Raji (cell line): ENCODE measurements around the gene STAC.

Source experiments
- POLR2A ChIP-seq: IDR thresholded peaks from 2 replicates; pipeline ENCODE4 v1.6.1; 2011; ENCODE audit warnings: low read depth, low read length, control low read depth; ENCODE audit not compliant: insufficient read depth

Gene STAC

DNA sequence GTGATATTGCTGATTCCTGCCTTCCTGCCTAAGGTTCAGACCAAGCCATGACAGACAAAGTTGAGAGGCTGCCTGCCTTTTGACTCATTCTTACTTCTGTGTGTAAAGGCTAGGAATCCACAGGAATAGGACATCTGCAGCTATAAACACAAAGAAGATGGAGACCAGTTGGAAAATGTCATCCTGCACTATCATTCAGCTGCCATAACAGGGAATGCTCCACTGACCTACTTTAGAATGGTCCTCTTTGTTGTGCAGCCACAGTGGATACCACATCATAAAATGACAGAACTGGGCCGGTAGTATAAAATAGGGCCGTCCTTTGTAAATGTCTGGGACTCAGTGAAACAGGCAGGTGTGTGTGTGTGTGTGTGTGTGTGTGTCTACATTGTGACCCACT lies 75.1 kb downstream of the STAC start:
- no peak for TF ChIP-seq POLR2A

DNA sequence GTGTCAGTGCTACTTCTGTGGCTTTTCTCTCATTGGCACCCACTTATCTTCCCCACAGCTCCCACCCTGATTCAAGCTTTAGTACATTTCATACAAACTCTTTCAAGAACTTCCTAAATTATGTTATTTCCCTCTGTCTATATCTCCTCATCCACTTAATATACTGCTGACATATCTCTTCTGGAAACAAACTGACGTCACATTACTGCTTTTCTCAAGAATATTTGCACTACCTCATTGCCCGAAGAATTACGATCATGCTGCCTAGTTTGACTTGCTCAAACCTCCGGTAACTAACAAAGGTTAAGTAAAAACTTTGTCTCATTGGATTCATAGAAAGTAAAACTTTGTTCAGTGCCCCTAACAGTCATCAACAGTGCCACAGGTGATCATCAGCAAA lies 76.5 kb downstream of the STAC start:
- no peak for TF ChIP-seq POLR2A

GRCh38 chr3:36457667-36458066 lies 77.4 kb downstream of the STAC start:
- no peak for TF ChIP-seq POLR2A

DNA sequence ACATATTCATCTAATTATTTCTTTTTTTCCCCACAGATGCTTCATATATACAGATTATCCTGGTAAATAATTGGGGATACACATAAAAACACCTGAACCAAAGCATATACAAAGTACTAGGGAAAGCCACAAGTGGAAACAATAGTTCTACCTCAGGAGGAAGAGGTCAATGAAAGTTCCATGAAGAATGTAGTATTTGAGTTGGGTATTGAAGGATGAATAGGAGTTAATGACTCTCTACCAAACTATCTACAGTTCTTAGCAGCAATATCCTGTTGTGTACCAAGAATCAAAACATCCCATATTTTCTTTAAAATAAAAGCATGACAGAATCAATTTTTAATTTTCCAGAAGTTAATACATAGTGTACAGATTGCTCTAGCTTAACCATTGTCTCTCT lies 78.9 kb downstream of the STAC start:
- TF ChIP-seq POLR2A = no peak

GRCh38 chr3:36461597-36461996 lies 81.3 kb downstream of the STAC start:
- TF ChIP-seq POLR2A = no peak

DNA sequence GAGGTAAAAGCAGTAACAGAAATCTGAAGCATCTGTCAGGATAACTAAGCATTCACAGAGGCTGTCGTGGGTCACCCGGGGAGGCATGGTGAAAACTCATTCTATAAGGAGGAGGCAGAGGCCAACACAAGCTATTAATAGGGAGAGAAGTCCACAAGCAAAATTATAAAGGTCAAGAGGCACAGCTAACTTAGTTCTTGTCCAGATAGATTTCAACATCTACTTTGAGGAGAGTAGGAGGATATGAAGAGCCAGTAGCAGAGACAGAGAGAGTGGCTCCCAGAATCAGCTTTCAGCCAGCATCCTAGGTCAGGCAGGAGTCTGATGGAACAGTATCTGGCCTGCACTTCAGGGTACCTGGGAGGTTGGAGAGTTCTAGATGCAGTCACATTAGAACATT lies 95.3 kb downstream of the STAC start:
- TF ChIP-seq POLR2A = no peak

GRCh38 chr3:36476286-36476942 lies 96.1 kb downstream of the STAC start:
- no peak for TF ChIP-seq POLR2A

GRCh38 chr3:36477655-36478054 lies 97.4 kb downstream of the STAC start:
- TF ChIP-seq POLR2A = no peak

- TF ChIP-seq POLR2A = no peak
Measured at GRCh38 chr3:36480911-36481648, 100.8 kb downstream of the STAC start.

DNA sequence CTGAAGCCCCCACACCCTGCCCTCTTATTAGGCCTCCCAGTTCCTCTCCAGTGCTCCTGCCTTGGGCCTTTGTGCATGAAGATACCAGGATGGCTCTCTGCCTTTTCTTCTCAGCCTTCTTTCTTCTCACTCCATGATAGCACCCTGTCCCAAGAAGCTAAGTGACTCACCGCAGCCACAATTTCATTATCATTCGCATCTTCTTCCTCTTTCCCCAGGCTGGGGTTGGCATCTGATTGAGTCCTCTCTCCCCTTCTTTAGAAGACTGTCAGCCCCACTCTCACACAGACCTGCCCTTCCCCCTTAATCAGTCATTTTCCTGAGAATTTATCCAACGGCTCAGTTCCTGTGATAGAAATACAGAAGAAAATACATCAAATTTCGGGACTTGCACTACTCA lies 102.0 kb downstream of the STAC start:
- no peak for TF ChIP-seq POLR2A

DNA sequence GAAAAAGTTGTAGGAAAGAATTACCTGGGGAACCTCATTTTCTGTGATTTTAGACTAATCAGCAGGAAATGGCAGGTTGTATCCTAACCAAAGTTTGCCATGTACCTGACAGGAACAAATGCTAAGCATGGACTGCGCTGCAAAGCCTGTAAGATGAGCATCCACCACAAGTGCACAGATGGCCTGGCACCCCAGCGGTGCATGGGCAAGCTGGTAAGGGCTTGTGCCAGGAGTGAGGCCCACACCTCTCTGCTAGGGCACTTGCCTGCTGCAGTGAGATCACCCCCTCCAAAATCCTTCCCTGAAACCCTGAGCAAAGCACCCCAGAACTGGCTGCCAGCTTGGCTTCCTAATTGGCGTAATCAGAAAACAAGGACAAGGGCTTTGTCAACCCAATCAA lies 102.6 kb downstream of the STAC start:
- no peak for TF ChIP-seq POLR2A

DNA sequence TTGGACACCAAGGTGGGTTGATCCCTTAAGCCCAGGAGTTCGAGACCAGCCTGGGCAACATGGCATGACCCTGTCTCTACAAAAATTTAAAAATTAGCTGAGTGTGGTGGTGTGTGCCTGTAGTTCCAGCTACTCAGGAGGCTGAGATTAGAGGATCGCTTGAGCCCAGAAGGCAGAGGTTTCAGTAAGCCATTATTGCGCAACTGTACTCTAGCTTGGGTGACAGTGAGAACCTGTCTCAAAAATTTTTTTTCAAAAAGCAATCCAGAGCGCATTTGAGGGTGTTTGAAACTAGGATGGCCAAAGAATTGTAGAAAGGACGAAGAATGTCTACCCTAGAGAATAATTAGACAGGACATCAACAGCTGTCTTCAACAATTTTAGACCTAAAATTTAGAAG lies 103.4 kb downstream of the STAC start:
- TF ChIP-seq POLR2A = no peak

DNA sequence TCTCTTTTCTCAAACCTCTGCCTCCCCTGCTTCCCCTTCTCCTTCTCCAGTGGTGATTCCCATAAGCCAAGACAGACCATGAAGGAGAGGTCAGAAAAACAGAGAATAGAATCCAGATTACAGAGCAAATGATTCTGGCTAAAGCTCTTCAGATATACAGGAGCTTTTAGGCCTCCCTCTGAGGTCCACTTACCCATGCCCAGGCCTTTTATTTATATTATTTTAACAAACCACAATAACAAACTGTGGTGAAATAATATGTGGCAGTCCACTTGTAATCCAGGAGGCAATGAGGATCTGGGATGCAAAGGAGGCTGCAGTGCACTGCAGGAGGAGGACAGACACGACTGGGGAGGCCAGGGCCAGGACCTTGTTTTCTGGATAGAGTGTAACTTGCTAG lies 104.1 kb downstream of the STAC start:
- TF ChIP-seq POLR2A = no peak

DNA sequence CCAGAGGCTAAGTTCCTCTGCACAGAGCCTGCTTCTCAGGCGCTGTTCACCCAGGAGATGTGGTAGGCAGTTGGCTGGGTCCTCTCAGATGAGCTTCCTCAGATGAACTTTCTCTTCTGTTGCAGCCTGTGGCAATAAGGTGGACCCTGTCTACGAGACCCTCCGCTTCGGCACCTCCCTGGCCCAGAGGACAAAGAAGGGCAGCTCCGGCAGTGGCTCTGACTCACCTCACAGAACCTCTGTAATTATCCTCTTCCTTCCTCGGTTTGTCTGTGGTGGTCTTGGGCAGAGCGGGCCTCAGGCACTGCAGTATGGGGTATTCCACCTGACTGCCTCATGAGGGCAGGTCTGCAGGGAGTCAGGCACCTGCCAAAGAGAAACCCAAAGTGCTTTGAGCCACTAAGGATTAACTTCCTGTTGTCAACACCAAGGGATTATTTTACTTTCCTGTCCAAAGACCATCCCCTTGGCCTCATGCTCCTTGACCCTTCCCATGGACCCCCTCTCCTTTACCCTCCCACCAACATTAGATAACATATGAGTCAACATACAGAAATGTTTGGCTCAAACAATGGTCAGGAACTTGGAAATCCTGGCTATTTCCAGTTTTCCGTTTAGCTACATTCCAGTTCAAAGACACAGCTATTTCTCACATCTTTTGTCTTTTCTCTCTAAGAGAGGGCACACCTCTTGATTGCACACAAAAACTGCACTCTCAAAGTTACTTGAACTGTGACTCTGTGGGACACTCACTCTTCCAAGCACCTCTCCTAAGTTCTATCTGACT lies 105.9 kb downstream of the STAC start:
- no peak for TF ChIP-seq POLR2A

DNA sequence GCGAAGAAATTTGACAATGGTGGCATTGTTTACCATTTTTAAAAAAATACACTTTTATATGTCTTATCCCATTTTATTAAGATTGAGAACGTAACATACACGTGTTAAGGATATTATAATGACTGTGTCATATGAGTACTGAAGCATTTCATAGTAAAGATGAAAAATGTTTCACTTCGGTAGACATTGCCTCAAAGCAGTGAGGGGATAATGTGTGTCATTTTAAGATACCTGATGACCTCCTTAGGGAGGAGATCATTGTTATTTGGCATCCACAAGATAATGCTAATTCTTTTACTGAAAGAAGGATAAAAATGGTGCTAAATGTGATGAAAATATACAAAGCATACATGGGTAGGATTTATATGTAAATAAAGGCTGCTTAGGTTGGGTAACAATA lies 107.3 kb downstream of the STAC start:
- no peak for TF ChIP-seq POLR2A

GRCh38 chr3:36488077-36488789 lies 107.9 kb downstream of the STAC start:
- no peak for TF ChIP-seq POLR2A

DNA sequence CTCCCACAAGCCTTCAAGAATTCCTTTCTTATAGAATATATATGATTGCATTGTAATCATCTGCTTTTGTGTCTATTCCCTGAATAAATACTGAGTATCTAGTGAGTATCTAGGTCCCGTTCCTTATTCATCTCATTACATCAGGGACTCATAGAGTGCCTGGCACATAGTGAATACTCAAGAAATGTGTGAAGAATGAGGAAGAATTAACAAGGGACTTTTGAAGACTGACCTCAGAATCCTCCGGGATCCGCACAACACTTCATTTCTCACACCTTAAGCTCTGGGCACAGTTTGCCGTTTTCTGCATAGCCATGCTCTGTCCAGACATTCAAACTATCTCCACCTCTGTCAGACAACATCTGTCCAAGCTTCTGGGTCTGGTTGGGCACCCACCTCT lies 108.8 kb downstream of the STAC start:
- no peak for TF ChIP-seq POLR2A
